IMR-90 (cell line): Measurements from ENCODE around the gene SLC27A1.

ENCODE experiments used
- CEBPB ChIP-seq: IDR thresholded peaks from 2 replicates; pipeline ENCODE4 v1.6.1; 2012; ENCODE audit warnings: low read depth, low read length, improper control_type of control experiment
- FOS ChIP-seq: fragments of 150-350 bp; IDR thresholded peaks from 2 replicates; pipeline ENCODE4 v1.6.1; 2016; ENCODE audit warnings: low read depth, low read length
- MAFK ChIP-seq: IDR thresholded peaks from 2 replicates; pipeline ENCODE4 v1.6.1; 2012; ENCODE audit warnings: low read depth, low read length, improper control_type of control experiment
- MAZ ChIP-seq: IDR thresholded peaks from 2 replicates; pipeline ENCODE4 v1.6.1; 2012; ENCODE audit warnings: low read depth, mild to moderate bottlenecking, low read length, improper control_type of control experiment, moderate library complexity, borderline replicate concordance
- MXI1 ChIP-seq: IDR thresholded peaks from 2 replicates; pipeline ENCODE4 v1.6.1; 2012; ENCODE audit warnings: low read depth, mild to moderate bottlenecking, low read length, moderate library complexity, borderline replicate concordance
- NFE2L2 ChIP-seq: fragments of 150-350 bp; IDR thresholded peaks from 2 replicates; pipeline ENCODE4 v1.6.1; 2016; ENCODE audit warnings: low read depth, mild to moderate bottlenecking, low read length
- POLR2A ChIP-seq: IDR thresholded peaks from 2 replicates; pipeline ENCODE4 v1.6.1; 2012; ENCODE audit warnings: mild to moderate bottlenecking, low read depth, low read length
- RCOR1 ChIP-seq: IDR thresholded peaks from 2 replicates; pipeline ENCODE4 v1.6.1; 2012; ENCODE audit warnings: mild to moderate bottlenecking, low read length, improper control_type of control experiment; ENCODE audit not compliant: insufficient replicate concordance
- RFX5 ChIP-seq: IDR thresholded peaks from 2 replicates; pipeline ENCODE4 v1.8.0; 2012; ENCODE audit warnings: low read depth, mild to moderate bottlenecking, low read length, moderate library complexity
- SMC3 ChIP-seq: fragments of 150-350 bp; IDR thresholded peaks from 2 replicates; pipeline ENCODE4 v1.6.1; 2016; ENCODE audit warnings: low read depth, mild to moderate bottlenecking, antibody characterized with exemption, low read length, moderate library complexity
- TF ChIP-seq, protein P1 (sequence below): conservative IDR thresholded peaks from 2 replicates; pipeline ENCODE4 v1.5.1; 2012; ENCODE audit warnings: mild to moderate bottlenecking, low read depth, low read length, improper control_type of control experiment
- TF ChIP-seq, protein P2 (sequence below): fragments of 150-350 bp; IDR thresholded peaks from 2 replicates; pipeline ENCODE4 v1.6.1; 2017; ENCODE audit warnings: mild to moderate bottlenecking, antibody characterized with exemption, low read length, low read depth

DNA sequence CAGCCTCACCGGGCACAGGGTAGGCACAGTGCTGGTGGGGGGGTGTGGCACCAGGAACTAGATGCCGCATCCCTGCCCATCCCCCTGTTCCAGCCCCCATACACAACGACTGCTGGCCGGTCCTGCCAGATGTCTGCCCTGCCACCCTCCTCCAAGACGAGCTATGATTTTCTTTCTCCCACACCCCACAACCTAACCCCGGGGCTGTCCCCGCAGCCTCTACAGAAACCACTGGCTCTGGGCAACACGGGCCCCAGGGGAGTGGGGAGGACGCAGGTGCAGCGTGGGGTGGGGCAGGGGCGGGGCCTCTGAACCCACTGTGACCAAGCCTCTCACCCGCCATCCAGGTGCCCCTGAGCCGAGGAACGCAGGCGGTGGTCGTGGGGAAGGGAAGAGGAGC lies 56.6 kb downstream of the SLC27A1 start:
- TF ChIP-seq POLR2A (no peak), MAZ (no peak), NFE2L2 (no peak), MXI1 (no peak), RFX5 (no peak), SMC3 (no peak), MAFK (no peak), RCOR1 (no peak), FOS (no peak), CEBPB (no peak)
- TF ChIP-seq, protein P1, sequence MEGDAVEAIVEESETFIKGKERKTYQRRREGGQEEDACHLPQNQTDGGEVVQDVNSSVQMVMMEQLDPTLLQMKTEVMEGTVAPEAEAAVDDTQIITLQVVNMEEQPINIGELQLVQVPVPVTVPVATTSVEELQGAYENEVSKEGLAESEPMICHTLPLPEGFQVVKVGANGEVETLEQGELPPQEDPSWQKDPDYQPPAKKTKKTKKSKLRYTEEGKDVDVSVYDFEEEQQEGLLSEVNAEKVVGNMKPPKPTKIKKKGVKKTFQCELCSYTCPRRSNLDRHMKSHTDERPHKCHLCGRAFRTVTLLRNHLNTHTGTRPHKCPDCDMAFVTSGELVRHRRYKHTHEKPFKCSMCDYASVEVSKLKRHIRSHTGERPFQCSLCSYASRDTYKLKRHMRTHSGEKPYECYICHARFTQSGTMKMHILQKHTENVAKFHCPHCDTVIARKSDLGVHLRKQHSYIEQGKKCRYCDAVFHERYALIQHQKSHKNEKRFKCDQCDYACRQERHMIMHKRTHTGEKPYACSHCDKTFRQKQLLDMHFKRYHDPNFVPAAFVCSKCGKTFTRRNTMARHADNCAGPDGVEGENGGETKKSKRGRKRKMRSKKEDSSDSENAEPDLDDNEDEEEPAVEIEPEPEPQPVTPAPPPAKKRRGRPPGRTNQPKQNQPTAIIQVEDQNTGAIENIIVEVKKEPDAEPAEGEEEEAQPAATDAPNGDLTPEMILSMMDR, result no peak
- TF ChIP-seq, protein P2, sequence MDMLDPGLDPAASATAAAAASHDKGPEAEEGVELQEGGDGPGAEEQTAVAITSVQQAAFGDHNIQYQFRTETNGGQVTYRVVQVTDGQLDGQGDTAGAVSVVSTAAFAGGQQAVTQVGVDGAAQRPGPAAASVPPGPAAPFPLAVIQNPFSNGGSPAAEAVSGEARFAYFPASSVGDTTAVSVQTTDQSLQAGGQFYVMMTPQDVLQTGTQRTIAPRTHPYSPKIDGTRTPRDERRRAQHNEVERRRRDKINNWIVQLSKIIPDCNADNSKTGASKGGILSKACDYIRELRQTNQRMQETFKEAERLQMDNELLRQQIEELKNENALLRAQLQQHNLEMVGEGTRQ, result no peak
